ENCODE measurements around the gene SND1.

SND1 gene

DNA sequence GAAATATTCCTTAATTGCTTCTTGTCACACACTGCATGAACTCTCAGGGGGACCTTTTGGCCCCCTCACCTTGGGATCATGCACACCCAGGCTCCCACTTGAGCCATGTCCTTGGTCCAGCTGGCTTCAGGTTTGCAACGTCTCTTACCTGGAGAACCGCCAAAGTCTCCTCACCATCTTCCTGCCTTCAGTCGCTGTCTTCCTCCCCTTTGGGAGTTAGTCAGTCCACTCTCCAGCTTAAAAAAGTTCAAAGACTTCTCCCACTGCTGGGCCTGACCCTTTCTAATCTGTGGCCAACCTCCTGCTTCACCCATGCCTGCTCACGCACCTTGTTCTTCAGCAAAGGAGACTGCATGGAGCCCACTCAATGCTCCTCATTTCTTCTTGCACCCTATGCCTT lies 461.8 kb downstream of the SND1 start:
- Histone ChIP-seq H3K27me3 (ENCODE audit: control insufficient read depth, low read length) (no peaks in the 10 kb centered on the region), H3K79me2 (ENCODE audit: control insufficient read depth, low read length) (no peaks in the 10 kb centered on the region), H3K4me1 (ENCODE audit: control insufficient read depth, low read length) (peaks cover 84% of the 10 kb centered on the region), H3K9me3 (ENCODE audit: control insufficient read depth, insufficient read depth, low read length) (no peaks in the 10 kb centered on the region), H3K27ac (ENCODE audit: low read depth, low read length) (no peak overlapping the region), H4K20me1 (ENCODE audit: control insufficient read depth, insufficient read depth, low read depth, low read length) (no peaks in the 10 kb centered on the region), H3K9me2 (replicated peaks; ENCODE audit: control insufficient read depth, low read length) (no peaks in the 10 kb centered on the region), H3K36me3 (ENCODE audit: control insufficient read depth, low read length) (no peaks in the 10 kb centered on the region), H3K4me2 (ENCODE audit: low read length) (no peak overlapping the region), H3K4me3 (ENCODE audit: low read length) (no peak overlapping the region), H3F3A (ENCODE audit: control insufficient read depth, insufficient read depth) (peaks cover 42% of the 10 kb centered on the region)
- TF ChIP-seq, protein P1, sequence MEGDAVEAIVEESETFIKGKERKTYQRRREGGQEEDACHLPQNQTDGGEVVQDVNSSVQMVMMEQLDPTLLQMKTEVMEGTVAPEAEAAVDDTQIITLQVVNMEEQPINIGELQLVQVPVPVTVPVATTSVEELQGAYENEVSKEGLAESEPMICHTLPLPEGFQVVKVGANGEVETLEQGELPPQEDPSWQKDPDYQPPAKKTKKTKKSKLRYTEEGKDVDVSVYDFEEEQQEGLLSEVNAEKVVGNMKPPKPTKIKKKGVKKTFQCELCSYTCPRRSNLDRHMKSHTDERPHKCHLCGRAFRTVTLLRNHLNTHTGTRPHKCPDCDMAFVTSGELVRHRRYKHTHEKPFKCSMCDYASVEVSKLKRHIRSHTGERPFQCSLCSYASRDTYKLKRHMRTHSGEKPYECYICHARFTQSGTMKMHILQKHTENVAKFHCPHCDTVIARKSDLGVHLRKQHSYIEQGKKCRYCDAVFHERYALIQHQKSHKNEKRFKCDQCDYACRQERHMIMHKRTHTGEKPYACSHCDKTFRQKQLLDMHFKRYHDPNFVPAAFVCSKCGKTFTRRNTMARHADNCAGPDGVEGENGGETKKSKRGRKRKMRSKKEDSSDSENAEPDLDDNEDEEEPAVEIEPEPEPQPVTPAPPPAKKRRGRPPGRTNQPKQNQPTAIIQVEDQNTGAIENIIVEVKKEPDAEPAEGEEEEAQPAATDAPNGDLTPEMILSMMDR (IDR thresholded peaks at IDR 0.05; ENCODE audit: low read depth, low read length, poor library complexity, severe bottlenecking): no peak
- no peak for TF ChIP-seq EZH2phosphoT487 (IDR thresholded peaks at IDR 0.05; ENCODE audit: borderline replicate concordance, low read length)

GRCh38 chr7:128114806-128115205 lies 462.8 kb downstream of the SND1 start:
- H3K36me3 ChIP-seq (ENCODE audit: control insufficient read depth, low read length): no peaks in the 10 kb centered on the region
- no peak overlapping the region for H3K4me3 ChIP-seq (ENCODE audit: low read length)
- H3K27me3 ChIP-seq (ENCODE audit: control insufficient read depth, low read length): no peaks in the 10 kb centered on the region
- H3K27ac ChIP-seq (ENCODE audit: low read depth, low read length): no peak overlapping the region
- H4K20me1 ChIP-seq (ENCODE audit: control insufficient read depth, insufficient read depth, low read depth, low read length): no peaks in the 10 kb centered on the region
- H3K79me2 ChIP-seq (ENCODE audit: control insufficient read depth, low read length): no peaks in the 10 kb centered on the region
- H3K9me3 ChIP-seq (ENCODE audit: control insufficient read depth, insufficient read depth, low read length): no peaks in the 10 kb centered on the region
- peaks cover 81% of the 10 kb centered on the region for H3K4me1 ChIP-seq (ENCODE audit: control insufficient read depth, low read length)
- no peak overlapping the region for H3K4me2 ChIP-seq (ENCODE audit: low read length)
- peaks cover 35% of the 10 kb centered on the region for H3F3A ChIP-seq (ENCODE audit: control insufficient read depth, insufficient read depth)
- TF ChIP-seq EZH2phosphoT487 (IDR thresholded peaks at IDR 0.05; ENCODE audit: borderline replicate concordance, low read length): no peak
- TF ChIP-seq, protein P1 (IDR thresholded peaks at IDR 0.05; ENCODE audit: low read depth, low read length, poor library complexity, severe bottlenecking): no peak
- H3K9me2 ChIP-seq (replicated peaks; ENCODE audit: control insufficient read depth, low read length): no peaks in the 10 kb centered on the region

GRCh38 chr7:128115336-128115820 lies 463.4 kb downstream of the SND1 start:
- no peaks in the 10 kb centered on the region for H3K36me3 ChIP-seq (ENCODE audit: control insufficient read depth, low read length)
- H4K20me1 ChIP-seq (ENCODE audit: control insufficient read depth, insufficient read depth, low read depth, low read length): no peaks in the 10 kb centered on the region
- no peaks in the 10 kb centered on the region for H3K9me3 ChIP-seq (ENCODE audit: control insufficient read depth, insufficient read depth, low read length)
- no peaks in the 10 kb centered on the region for H3K9me2 ChIP-seq (replicated peaks; ENCODE audit: control insufficient read depth, low read length)
- H3K79me2 ChIP-seq (ENCODE audit: control insufficient read depth, low read length): no peaks in the 10 kb centered on the region
- TF ChIP-seq, protein P1 (IDR thresholded peaks at IDR 0.05; ENCODE audit: low read depth, low read length, poor library complexity, severe bottlenecking): no peak
- no peak for TF ChIP-seq EZH2phosphoT487 (IDR thresholded peaks at IDR 0.05; ENCODE audit: borderline replicate concordance, low read length)
- peaks cover 75% of the 10 kb centered on the region for H3K4me1 ChIP-seq (ENCODE audit: control insufficient read depth, low read length)
- no peak overlapping the region for H3K4me3 ChIP-seq (ENCODE audit: low read length)
- no peak overlapping the region for H3K4me2 ChIP-seq (ENCODE audit: low read length)
- H3F3A ChIP-seq (ENCODE audit: control insufficient read depth, insufficient read depth): peaks cover 33% of the 10 kb centered on the region
- no peaks in the 10 kb centered on the region for H3K27me3 ChIP-seq (ENCODE audit: control insufficient read depth, low read length)
- no peak overlapping the region for H3K27ac ChIP-seq (ENCODE audit: low read depth, low read length)
